ENCODE results near the gene NPR3. TPM values are rescaled to one million over a fixed set of nuclear protein-coding genes. Genes with fewer than 3 reads are reported as not detected.

The NPR3 gene
- total RNA-seq, 4 donors from 2014 or later: 7.9 to 31.3 (median 13.0) TPM

DNA sequence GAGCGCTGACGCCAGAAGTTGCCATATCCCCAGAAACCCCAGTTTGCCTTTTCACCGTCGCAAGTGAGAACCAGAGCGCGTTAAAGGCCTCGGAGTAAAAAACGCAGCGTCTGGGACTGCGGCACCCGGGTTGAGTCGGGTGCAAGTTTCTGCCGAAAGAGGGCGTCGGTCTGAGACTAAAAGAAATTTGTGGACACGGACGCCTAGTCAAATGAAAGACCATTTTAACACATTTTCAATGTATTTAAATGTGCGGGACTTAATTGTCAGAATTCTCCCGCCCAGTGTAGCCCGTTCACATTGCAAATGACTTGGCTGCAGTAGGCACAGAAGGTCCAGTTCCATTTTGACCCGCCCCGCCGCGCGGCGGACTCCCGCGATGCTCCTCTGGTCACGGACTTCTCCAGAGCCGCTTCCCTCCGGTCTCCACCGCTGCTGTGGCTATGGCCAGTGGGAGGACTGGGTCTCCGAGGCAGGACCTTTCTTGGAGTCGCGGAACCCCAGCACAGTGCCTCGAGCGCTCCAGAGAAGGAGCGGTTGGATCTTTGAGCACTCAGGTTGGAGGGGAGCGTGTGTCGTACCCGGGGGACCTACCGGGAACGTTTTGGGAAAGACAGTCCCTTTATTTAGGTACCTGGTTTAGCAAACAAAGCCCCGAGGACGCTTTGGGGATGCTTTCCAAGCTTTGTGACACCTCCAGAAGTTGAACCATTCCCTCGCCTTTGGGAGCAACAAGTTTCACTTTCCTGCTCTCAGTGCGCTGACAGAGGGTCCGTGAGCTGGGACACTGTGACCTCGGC lies 1.2 kb upstream of the NPR3 start:
- intact Hi-C loops (cut with DNase I): loop anchor here (10.0 kb wide), 1 partner anchor 205 kb away; no protein-coding TSS in a partner anchor
- peaks cover 0 to 51% (median 0%) of the 10 kb centered on the region in 4 donors for H3K27me3 ChIP-seq

DNA sequence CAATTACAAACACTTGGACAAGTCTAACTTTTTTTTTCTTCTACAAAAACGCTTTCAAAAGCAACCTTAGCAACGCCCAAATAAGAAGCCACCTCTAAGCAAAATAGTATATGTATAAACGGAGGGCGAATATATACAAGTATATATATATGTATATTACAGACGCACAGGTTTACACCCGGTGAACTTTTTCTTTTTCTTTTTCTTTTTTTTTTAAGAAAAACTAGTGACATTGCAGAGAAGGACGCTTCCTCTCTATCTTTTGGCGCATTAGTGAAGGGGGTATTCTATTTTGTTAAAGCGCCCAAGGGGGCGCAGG lies 200 bp downstream of the NPR3 start:
- intact Hi-C loops (cut with DNase I): no loop called here
- peak overlapping the region; percentile 42 to 81 (median 72) for H3K4me3 ChIP-seq
- H3K27me3 ChIP-seq: peaks cover 0 to 47% (median 0%) of the 10 kb centered on the region in 4 donors
- H3K9me3 ChIP-seq: no peaks in the 10 kb centered on the region
- no peaks in the 10 kb centered on the region for H3K36me3 ChIP-seq
- TF ChIP-seq, protein P1, sequence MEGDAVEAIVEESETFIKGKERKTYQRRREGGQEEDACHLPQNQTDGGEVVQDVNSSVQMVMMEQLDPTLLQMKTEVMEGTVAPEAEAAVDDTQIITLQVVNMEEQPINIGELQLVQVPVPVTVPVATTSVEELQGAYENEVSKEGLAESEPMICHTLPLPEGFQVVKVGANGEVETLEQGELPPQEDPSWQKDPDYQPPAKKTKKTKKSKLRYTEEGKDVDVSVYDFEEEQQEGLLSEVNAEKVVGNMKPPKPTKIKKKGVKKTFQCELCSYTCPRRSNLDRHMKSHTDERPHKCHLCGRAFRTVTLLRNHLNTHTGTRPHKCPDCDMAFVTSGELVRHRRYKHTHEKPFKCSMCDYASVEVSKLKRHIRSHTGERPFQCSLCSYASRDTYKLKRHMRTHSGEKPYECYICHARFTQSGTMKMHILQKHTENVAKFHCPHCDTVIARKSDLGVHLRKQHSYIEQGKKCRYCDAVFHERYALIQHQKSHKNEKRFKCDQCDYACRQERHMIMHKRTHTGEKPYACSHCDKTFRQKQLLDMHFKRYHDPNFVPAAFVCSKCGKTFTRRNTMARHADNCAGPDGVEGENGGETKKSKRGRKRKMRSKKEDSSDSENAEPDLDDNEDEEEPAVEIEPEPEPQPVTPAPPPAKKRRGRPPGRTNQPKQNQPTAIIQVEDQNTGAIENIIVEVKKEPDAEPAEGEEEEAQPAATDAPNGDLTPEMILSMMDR (IDR thresholded peaks at IDR 0.05): no peak
- TF ChIP-seq POLR2A (IDR thresholded peaks at IDR 0.05): no peak
- peak overlapping the region in 3 of 4 donors; percentile 75 to 89 (median 85) for H3K27ac ChIP-seq
- WGBS, 2 donors: 0 to 2% methylated on average over 8 to 10 of the region's 10 CpGs
- DNase-seq: no peak
- H3K4me1 ChIP-seq: peaks cover 12 to 67% (median 16%) of the 10 kb centered on the region in 3 donors

More for the DNA sequence above, 1.2 kb upstream of the NPR3 start:
- 1 to 7% methylated on average over 23 to 27 of the region's 49 CpGs for WGBS, 2 donors
- Histone ChIP-seq H3K27ac (peak overlapping the region; percentile 73 to 89 (median 80)), H3K4me3 (peak overlapping the region; percentile 42 to 81 (median 72)), H3K36me3 (no peaks in the 10 kb centered on the region), H3K9me3 (no peaks in the 10 kb centered on the region), H3K4me1 (peaks cover 12 to 57% (median 16%) of the 10 kb centered on the region in 3 donors)
- DNase-seq: no peak
- TF ChIP-seq, protein P1 (IDR thresholded peaks at IDR 0.05): peak; percentile 11 to 76 (median 59)
- no peak for TF ChIP-seq POLR2A (IDR thresholded peaks at IDR 0.05)

DNA sequence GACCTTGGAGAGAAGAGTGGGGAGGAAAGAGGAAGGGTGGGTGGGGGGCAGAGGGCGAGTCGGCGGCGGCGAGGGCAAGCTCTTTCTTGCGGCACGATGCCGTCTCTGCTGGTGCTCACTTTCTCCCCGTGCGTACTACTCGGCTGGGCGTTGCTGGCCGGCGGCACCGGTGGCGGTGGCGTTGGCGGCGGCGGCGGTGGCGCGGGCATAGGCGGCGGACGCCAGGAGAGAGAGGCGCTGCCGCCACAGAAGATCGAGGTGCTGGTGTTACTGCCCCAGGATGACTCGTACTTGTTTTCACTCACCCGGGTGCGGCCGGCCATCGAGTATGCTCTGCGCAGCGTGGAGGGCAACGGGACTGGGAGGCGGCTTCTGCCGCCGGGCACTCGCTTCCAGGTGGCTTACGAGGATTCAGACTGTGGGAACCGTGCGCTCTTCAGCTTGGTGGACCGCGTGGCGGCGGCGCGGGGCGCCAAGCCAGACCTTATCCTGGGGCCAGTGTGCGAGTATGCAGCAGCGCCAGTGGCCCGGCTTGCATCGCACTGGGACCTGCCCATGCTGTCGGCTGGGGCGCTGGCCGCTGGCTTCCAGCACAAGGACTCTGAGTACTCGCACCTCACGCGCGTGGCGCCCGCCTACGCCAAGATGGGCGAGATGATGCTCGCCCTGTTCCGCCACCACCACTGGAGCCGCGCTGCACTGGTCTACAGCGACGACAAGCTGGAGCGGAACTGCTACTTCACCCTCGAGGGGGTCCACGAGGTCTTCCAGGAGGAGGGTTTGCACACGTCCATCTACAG lies 760 bp downstream of the NPR3 start:
- H3K9me3 ChIP-seq: no peaks in the 10 kb centered on the region
- WGBS, 2 donors: 1% methylated on average over 25 to 53 of the region's 76 CpGs
- intact Hi-C loops (cut with DNase I): no loop called here
- TF ChIP-seq, protein P1 (IDR thresholded peaks at IDR 0.05): no peak
- TF ChIP-seq POLR2A (IDR thresholded peaks at IDR 0.05): no peak
- H3K4me1 ChIP-seq: peaks cover 12 to 67% (median 16%) of the 10 kb centered on the region in 3 donors
- peak overlapping the region in 3 of 4 donors; percentile 75 to 89 (median 85) for H3K27ac ChIP-seq
- no peak for DNase-seq
- peaks cover 0 to 45% (median 0%) of the 10 kb centered on the region in 4 donors for H3K27me3 ChIP-seq
- peak overlapping the region; percentile 42 to 81 (median 72) for H3K4me3 ChIP-seq
- H3K36me3 ChIP-seq: no peaks in the 10 kb centered on the region

DNA sequence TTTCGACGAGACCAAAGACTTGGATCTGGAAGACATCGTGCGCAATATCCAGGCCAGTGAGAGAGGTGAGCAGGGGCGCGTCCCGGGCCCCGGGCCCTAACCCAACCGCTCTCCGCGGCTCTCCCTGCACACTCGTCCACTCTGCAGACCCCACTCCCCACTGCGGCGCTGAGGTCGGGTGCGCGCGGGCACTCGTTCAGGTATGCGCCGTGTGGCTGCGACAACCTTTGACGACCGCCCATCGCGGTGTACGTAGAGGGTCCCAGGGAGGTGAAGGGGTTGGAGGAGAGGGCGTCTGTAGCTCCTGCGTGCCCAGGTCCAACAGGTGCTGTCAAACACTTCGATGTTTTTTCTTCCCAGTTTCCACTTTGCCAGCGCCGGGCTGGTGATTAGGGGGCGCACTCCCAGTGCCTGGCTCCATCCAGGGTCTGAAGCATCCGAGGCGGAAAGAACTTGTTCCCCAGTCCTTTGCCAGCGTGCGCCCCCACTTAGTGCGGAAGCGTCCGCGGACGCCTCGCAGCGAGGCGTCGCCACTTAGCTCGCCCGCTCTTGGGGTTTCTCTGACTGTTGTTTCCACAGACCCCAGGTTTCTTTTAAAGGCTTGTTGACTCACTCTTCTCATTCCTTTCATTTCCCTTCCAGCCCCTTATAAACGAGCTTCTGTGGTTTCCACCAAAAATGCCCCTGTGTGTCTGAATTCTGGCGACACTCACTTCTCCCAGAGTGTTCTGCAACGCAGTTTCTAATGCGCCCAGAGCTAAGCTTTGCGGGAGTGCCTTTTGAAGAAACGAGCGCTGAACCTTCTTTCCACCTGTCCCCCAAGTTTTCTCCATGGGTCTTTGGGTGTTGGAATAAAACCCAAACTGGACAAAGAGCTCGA lies 1.6 kb downstream of the NPR3 start:
- Histone ChIP-seq H3K4me1 (peaks cover 12 to 67% (median 16%) of the 10 kb centered on the region in 3 donors), H3K27ac (peak overlapping the region in 3 of 4 donors; percentile 75 to 89 (median 85))
- intact Hi-C loops (cut with DNase I): no loop called here

More for the DNA sequence above, 1.6 kb downstream of the NPR3 start:
- TF ChIP-seq POLR2A (IDR thresholded peaks at IDR 0.05): no peak
- TF ChIP-seq, protein P1 (IDR thresholded peaks at IDR 0.05): peak in 3 of 6 experiments; percentile 6 to 30 (median 15)
- Histone ChIP-seq H3K4me3 (peak overlapping the region; percentile 42 to 81 (median 72)), H3K27me3 (peaks cover 0 to 45% (median 0%) of the 10 kb centered on the region in 4 donors), H3K9me3 (peaks cover 0 to under 1% (median 0%) of the 10 kb centered on the region in 3 donors), H3K36me3 (no peaks in the 10 kb centered on the region)
- DNase-seq: no peak
- WGBS, 2 donors: 0 to 5% methylated on average over 25 to 42 of the region's 56 CpGs
